ENCODE data around the gene GAS2L3.
"Not testable (repeated sequence)": the region's sequence is repeated elsewhere in the genome, so short reads cannot be mapped to it uniquely, and the experiment has no call there.

Gene GAS2L3

DNA sequence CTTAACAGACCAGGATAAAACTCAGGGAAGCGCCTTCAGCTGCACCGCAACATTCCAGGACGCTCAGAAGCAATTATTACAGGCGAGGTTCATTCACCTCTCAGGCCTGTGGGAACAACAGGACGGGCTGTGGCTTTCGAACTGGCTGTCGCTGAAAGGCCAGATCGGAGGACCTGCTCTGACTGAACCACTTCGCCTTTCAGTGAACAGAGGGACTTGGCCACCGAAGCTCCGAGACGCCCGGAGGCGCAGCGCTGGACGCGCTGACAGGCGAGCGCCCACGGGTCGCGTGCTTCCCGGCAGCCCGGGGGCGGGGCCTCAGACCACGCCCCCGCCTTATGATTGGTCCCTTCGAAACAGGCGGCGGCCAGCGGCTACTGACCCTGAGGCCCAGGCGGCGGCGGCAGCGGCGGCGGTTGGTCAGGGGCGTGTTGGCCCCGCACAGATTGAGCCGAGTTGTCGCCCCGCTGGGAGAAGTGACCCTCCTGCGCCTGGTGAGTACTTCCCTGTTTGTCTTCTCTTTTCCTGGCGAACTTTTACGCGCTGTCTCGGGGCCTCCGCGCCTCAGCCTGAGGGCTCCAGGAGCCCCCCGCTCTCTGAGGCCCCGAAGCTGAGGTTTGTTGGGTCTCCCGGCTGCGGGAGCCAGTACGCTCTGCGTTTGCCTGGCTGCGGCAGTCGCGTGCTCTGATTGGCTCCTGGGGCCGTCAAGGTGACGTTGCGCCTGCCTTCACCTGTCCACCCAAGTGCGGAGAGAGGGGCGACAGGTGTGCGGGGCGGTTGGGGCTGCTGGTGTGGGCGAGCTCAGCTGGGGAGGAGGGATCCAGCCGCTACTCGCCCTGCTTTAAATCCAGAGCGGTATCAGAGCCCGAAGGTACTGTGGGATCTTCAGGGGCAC lies at the start of gene GAS2L3:
GAS2L3 (plus strand) TSS at position 393 of the 895 bp plus-strand sequence. CDS start 21,221 bp downstream, outside the sequence.
- peak in 1 of 2 experiments; percentile 83 for DNase-seq

DNA sequence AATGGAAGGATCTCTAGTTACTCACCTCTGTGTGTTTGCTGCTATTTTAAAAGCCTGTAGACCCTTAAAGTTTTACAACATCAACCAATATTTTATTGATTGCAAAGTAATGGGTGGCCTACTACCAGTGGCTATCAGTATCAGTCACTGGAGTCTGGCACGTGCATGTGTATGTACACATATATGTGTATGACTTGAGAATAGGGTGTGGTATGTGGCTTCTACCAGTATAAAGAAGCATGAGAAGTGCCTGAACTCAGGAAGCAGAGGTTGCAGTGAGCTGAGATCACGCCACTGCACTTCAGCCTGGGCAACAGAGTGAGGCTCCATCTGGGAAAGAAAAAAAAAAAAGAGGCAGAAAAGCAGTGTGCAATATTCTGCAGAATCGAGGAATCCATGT lies 45.5 kb upstream of the GAS2L3 start:
- no peak for DNase-seq

GRCh38 chr12:100528471-100529127 lies 44.9 kb upstream of the GAS2L3 start:
- no peak for DNase-seq

DNA sequence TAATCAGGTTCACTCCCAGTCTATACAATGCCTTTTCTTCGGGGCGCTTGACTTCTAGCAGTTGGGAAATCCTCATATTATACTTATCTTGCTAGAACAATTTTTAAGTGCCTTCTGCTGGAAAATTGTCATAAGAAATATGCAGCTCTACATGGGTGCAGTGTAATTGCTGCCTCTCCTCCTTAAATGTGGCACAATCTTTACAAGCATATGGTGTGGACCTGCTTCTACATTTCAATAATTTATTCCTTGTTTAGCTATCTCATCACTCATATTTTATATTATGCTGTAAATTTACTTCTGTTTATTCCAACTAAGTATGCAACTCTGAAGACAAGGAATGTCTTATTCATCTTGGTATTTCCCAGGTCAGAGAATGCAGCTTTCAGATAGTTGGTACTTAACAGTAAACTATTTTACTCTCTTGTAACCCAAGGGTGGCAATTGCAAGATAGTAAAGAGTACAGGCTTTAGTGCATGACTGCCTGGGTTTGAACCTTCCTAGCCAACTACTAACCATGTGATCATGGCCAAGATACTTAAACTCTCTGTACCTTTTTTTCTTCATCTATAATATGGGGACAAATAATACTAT lies 43.6 kb upstream of the GAS2L3 start:
- no peak for DNase-seq

GRCh38 chr12:100533376-100533775 lies 40.1 kb upstream of the GAS2L3 start:
- no peak for DNase-seq

- DNase-seq, result no peak
These were observed 38.8 kb upstream of the GAS2L3 start for GRCh38 chr12:100534625-100535227.

GRCh38 chr12:100539202-100539601 lies 34.3 kb upstream of the GAS2L3 start:
- no peak for DNase-seq

- DNase-seq, result no peak
These were observed 29.3 kb upstream of the GAS2L3 start for GRCh38 chr12:100544165-100544564.

DNA sequence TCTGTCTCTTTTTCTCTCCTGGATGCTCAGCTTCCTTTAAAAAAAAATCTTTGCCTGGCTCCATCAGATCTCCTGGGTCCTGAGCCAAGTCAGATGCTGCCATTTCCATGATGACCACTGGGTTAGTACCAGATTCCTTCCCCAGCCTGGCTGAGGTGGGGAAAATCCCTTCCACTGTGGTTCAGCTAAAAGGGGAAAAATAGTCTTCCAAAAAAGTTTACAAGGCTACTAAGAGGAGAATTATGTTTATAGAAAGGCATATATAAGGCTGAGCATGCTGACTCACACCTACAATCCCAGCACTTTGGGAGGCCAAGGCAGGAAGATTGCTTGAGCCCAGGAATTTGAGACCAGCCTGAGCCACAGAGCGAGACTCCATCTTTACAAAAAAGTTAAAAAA lies 28.4 kb upstream of the GAS2L3 start:
- DNase-seq, result no peak

DNA sequence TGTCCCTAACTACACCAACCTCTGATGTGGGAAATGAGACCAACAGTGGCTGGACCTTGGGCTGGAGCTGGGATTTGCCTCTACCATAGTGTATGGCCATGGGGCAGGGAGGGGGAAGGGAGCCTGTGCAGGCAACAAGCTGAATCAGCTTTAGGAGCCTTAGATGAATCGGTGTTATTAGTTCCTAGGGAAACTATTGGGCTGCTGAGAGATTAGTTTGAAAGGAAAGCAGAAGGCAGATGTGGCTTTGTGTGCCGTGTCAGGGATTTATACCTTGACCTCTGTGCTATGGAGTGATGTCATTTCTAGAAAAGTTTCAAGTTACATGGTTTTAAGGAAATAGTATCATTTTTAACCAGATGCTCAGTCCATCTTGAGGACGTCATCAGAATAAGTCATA lies 19.5 kb upstream of the GAS2L3 start:
- no peak for DNase-seq

DNA sequence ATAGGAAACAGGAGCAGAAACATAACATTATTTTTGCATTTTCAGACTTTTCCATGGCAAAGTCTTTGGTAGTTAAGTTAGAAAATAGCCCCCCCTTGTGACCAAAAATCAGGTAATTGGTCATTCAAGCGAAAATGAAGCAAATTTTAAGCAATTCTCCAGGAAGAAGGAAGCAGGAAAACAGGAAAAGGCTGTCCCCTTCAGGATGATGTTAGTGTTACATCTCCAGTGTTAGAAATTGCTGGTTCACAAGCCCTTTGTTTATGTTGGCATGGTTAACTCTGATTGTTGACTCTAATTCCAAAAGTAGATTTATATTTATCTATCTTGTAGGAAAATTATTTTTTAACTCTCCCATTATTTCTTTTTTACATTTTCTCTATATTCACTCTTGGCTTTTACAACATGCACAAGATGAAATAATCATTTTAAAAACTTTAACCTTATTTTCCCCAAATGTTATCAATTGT lies 18.8 kb upstream of the GAS2L3 start:
- peak; percentile 79 to 86 for DNase-seq

GRCh38 chr12:100555722-100556121 lies 17.8 kb upstream of the GAS2L3 start:
- no peak for DNase-seq

DNA sequence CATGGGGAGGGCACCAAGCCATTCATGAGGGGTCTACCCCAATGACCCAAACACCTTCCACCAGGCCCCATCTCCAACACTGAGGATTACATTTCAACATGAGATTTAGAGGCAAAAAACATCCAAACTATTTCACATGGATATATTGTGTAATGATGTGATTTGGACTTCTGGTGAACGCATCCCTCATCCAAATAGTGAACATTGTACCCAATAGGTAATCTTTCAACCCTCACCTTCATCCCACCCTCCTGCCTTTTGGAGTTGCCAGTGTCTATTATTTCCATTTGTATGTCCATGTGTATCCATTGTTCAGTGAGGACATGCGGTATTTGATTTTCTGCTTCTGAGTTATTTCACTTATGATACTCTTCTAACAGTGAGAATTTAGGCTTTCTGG lies 16.1 kb upstream of the GAS2L3 start:
- no peak for DNase-seq

DNA sequence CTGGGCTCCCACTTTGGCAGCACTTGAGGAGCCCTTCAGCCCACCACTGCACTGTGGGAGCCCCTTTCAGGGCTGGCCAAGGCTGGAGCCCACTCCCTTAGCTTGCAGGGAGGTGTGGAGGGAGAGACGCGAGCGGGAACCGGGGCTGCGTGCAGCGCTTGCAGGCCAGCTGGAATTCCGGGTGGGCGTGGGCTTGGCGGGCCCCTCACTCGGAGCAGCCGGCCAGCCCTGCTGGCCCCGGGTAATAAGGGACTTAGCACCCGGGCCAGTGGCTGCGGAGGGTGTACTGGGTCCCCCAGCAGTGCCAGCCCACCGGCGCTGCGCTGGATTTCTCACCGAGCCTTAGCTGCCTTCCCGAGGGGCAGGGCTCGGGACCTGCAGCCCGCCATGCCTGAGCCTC lies 14.2 kb upstream of the GAS2L3 start:
- not testable (repeated sequence) for DNase-seq

DNA sequence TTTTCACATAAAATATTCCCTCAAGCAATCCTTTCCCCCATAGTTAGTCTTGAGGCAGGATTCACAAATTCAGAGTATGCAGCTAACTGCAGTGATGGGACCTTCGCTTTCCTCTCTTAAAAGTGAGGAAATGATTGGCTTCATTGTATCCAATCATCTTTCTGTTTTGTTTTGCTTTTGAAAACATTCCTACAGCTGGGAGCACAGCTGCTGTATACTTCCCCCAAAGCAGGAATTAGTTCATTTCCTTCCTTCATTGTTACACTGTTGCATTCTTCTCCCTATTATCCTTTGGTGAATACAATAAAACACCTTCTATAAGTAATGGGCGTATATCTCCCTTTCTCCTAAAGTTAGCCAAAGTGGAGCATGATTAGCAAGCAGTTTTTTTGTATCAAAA lies 9.4 kb upstream of the GAS2L3 start:
- DNase-seq, result no peak

GRCh38 chr12:100564905-100565467 lies 8.5 kb upstream of the GAS2L3 start:
- no peak for DNase-seq

DNA sequence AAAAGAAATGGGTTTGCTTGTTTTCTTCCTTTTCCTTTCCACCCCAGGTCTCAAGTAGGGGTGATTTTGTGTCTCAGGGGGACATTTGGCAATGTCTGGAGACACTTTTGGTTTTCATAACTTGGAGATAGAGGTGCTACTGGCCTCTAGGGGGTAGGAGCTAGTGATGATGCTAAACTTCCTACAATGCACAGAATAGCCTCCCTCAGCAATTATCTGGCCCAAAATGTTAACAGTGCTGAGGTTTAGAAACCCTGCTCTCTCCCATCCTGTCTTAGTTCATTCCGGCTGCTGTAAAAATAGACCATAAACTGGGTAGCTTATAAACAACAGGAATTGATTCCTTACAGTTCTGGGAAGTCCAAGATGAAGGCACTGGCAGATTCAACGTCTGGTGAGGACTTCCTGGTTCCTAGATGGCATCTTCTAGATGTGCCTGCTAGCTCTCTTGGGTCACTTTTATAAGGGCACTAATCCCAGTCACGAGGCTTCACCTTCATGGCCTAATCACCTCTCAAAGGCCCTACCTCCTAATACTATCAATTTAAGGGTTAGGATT lies 7.4 kb upstream of the GAS2L3 start:
- DNase-seq, result no peak

DNA sequence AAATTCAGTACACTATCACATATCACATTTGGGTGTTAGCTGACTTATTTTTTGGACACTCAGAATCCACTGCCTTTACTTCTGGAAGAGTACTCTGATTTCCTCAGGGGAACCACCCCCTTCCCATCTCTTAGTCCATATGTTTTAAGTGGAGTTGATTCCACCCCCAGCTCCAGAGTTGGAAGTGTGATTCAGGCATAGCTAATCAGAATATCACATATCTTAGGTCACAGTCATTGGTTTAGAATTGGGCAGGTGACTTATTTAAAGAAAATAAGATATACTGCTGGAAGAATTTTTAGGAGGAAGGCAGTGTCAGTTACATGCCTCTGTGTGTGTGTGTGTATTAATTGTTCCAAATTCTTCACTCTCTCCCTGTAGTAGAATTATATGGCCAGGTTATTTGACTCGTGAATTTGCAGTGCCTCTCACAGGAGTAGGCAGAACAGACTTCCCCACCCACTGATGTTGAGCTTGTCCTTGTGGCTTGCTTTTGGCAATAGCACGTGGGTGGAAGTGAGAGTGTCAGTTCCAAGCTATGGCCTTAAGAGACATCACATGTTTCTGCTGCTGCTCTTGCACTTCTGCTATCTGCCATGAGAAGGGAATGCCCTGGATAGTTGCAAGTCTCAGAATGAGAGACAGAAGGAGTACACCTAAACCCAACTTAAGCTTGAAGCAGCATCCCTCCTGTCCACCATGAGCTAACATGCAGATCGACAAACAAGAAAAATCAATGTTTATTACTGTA lies 6.4 kb upstream of the GAS2L3 start:
- no peak for DNase-seq

DNA sequence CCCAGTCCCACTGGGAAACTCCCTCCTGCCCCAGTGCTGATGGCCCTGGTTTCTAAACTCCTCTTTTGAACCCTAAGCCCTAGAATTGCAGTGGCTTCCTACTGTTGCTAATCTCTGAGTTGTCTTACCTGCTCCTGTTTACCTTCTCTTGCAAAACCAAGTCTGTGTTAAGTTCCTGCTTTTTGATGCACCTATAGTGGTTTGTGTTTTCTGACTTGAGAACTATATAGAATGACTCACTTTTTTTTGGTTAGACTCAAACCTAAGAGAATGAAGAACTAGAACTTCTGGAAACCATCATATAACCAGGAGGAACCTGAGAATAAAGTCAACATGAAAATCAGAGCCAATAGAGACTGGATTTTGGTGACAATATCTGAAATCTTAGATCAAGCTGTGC lies 5.5 kb upstream of the GAS2L3 start:
- no peak for DNase-seq

GRCh38 chr12:100572184-100572583 lies 1.3 kb upstream of the GAS2L3 start:
- no peak for DNase-seq

DNA sequence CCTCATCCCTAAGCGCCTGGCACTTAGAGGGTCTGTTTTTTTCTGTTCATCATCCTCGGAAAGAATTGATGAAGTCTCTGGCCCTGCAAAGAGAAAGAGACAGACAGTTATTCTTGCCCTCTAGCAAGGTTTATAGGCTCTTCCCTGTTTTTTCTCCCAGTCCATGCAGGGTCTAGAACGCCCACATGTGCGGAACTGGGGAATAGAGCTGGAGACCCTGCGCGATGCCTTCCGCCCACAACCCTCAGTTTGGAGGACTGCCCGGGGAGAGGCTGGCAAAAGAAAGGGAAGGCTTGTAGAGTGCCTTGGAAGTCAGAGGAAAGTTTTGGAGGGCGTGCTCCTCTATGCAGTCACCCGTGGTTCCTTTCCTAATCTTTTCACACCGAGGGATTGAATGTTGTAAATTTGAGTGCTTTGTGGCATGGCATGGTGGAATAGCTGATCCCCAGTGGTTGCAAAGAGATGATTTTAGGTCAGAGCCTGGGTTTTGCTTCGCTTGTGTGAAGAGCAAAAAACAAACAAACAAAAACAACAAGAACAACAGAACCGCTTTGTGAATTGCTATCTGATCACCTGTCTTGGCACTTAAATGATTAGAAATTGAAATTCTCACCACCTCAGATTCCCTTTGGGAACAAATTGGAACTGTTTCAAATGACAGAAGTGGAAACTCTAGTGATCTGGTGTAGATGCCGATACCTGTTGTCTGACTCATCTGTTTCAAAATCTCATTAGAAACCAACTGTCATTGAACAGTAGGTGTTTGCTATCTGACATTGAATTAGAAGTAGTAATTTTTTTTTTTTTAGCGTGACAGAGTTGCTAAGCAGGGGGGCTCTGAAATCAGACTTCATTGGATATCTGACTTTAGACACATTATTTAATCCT lies 947 bp downstream of the GAS2L3 start:
- DNase-seq, result peak in 1 of 2 experiments; percentile 10
